ENCODE results near the gene BMF.

GRCh38 chr15:40100947-40101905 is 7.5 kb downstream of the BMF start:
- TF ChIP-seq CTCF (IDR thresholded peaks at IDR 0.05) (no peak), POLR2A (IDR thresholded peaks at IDR 0.05) (no peak)
